Natural killer cell (primary cell): ENCODE measurements around the gene SSBP2. TPM values are rescaled to one million over a fixed set of nuclear protein-coding genes. Genes with fewer than 3 reads are reported as not detected.
A peak's percentile ranks its signal among the peaks of the same experiment; 100 is the strongest.
"Not testable (repeated sequence)": the region's sequence is repeated elsewhere in the genome, so short reads cannot be mapped to it uniquely, and the experiment has no call there.

Source experiments
- ATAC-seq, 3 donors: fragments of 150-1000 bp in 2 of 3; fragments of 200-7000 bp in 1 of 3; cut with Tn5 transposase; 1 replicate in 1 of 3; 2 replicates in 2 of 3; pipeline ENCODE4 v1.10.0; 2021; ENCODE audit warnings: mild to moderate bottlenecking in 2 of 3, moderate library complexity in 2 of 3
- DNase-seq, 2 donors: peaks; one replicate each; pipeline versions ENCODE4 v3.0.0 to v3.0.0-alpha.2; 2013 to 2021; ENCODE audit warnings: mixed read lengths in 1 of 2
- H3K27ac ChIP-seq: one replicate; pipeline ENCODE4 v1.5.1; 2013; ENCODE audit warnings: mild to moderate bottlenecking, low read length
- H3K27me3 ChIP-seq: one replicate; pipeline ENCODE4 v1.6.1; 2013; ENCODE audit warnings: low read length; ENCODE audit not compliant: control insufficient read depth, insufficient read depth
- H3K36me3 ChIP-seq: one replicate; pipeline ENCODE4 v1.6.1; 2013; ENCODE audit warnings: low read length; ENCODE audit not compliant: control insufficient read depth, insufficient read depth
- H3K4me1 ChIP-seq: one replicate; pipeline ENCODE4 v1.6.1; 2013; ENCODE audit warnings: low read length; ENCODE audit not compliant: control insufficient read depth, insufficient read depth
- H3K4me3 ChIP-seq: one replicate; pipeline ENCODE4 v1.5.1; 2013; ENCODE audit warnings: low read length
- H3K9me3 ChIP-seq: one replicate; pipeline ENCODE4 v1.6.1; 2013; ENCODE audit warnings: low read length; ENCODE audit not compliant: control insufficient read depth, insufficient read depth
- H3K27ac Mint-ChIP-seq, 2 donors: one replicate each; pipeline ENCODE4 v1.8.0; 2022; ENCODE audit warnings: mild to moderate bottlenecking in 2 of 2, mixed read lengths in 2 of 2, moderate library complexity in 1 of 2
- H3K27me3 Mint-ChIP-seq, 2 donors: one replicate each; pipeline ENCODE4 v1.8.0; 2022; ENCODE audit warnings: low read depth in 2 of 2, mixed read lengths in 2 of 2
- H3K36me3 Mint-ChIP-seq: one replicate; pipeline ENCODE4 v1.8.0; 2022; ENCODE audit warnings: mixed read lengths
- H3K4me1 Mint-ChIP-seq, 2 donors: one replicate each; pipeline ENCODE4 v1.8.0; 2022; ENCODE audit warnings: mixed read lengths in 2 of 2
- H3K4me3 Mint-ChIP-seq: one replicate; pipeline ENCODE4 v1.8.0; 2022; ENCODE audit warnings: mild to moderate bottlenecking, moderate library complexity, mixed read lengths
- H3K9me3 Mint-ChIP-seq, 2 donors: one replicate each; pipeline ENCODE4 v1.8.0; 2022; ENCODE audit warnings: mixed read lengths in 2 of 2
- WGBS: methylation state at CpG from one replicate; pipeline ENCODE4 v1.1.7; 2013; ENCODE audit warnings: missing lambda C conversion rate; ENCODE audit not compliant: insufficient coverage; 5-methylcytosine and 5-hydroxymethylcytosine counted together
- intact Hi-C: fragments of 100-400 bp; cut with micrococcal nuclease; formaldehyde crosslinking; loops from one replicate; pipeline ENCODE4 v1.14.2; 2022
- total RNA-seq, 4 donors: library from RNA; stranded (reverse); fragments of 120-200 nt in 1 of 4; gene quantifications; one replicate each; pipeline versions ENCODE4 v1.2.3 to v1.2.4, GENCODE V29; 2013 to 2022
- TF ChIP-seq, protein P1 (sequence below): fragments of 200-600 bp; IDR thresholded peaks from one replicate; pipeline ENCODE4 v1.8.0; 2022; ENCODE audit warnings: antibody characterized with exemption

SSBP2 gene
- total RNA-seq, 3 donors from 2014 or later (not counting 1 experiment from before 2014, with no cell fraction given): 13.1 to 17.3 (median 14.8) TPM

DNA sequence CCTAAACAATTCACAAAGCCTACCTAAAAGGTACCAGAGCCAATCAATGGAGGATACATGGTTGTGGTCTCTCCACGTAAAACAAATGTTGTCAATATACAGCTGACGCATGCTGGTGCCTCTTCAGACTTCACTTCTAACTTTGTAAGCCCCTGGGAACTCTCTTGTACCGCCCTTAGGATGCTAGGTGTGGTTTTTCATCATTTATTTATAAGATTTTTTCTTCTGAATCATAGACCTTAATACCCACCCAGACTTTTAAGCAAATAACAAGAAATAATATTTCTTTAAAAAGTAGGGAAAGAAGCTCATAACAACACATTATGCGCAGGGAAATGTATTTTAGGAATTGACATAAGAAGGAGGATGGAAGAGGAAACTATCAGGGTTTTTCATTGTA lies 33.0 kb downstream of the SSBP2 start:
- peaks cover 3% of the 10 kb centered on the region for H3K4me1 ChIP-seq
- 75% methylated on average over 1 of the region's 4 CpGs for WGBS
- no peaks in the 10 kb centered on the region for H3K9me3 Mint-ChIP-seq
- no peak overlapping the region for H3K4me3 ChIP-seq
- H3K27ac ChIP-seq: no peak overlapping the region
- no peaks in the 10 kb centered on the region for H3K27me3 Mint-ChIP-seq
- H3K27ac Mint-ChIP-seq: peak overlapping the region; percentile 2 to 27
- ATAC-seq (no peak), DNase-seq (no peak)
- H3K27me3 ChIP-seq: no peaks in the 10 kb centered on the region
- no peaks in the 10 kb centered on the region for H3K36me3 ChIP-seq
- TF ChIP-seq, protein P1, sequence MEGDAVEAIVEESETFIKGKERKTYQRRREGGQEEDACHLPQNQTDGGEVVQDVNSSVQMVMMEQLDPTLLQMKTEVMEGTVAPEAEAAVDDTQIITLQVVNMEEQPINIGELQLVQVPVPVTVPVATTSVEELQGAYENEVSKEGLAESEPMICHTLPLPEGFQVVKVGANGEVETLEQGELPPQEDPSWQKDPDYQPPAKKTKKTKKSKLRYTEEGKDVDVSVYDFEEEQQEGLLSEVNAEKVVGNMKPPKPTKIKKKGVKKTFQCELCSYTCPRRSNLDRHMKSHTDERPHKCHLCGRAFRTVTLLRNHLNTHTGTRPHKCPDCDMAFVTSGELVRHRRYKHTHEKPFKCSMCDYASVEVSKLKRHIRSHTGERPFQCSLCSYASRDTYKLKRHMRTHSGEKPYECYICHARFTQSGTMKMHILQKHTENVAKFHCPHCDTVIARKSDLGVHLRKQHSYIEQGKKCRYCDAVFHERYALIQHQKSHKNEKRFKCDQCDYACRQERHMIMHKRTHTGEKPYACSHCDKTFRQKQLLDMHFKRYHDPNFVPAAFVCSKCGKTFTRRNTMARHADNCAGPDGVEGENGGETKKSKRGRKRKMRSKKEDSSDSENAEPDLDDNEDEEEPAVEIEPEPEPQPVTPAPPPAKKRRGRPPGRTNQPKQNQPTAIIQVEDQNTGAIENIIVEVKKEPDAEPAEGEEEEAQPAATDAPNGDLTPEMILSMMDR: no peak
- intact Hi-C loops: no loop called here
- no peaks in the 10 kb centered on the region for H3K36me3 Mint-ChIP-seq
- no peaks in the 10 kb centered on the region for H3K9me3 ChIP-seq
- peaks cover 17 to 32% of the 10 kb centered on the region in 2 donors for H3K4me1 Mint-ChIP-seq
- H3K4me3 Mint-ChIP-seq: peak overlapping the region; percentile 4

- H3K27me3 ChIP-seq: no peaks in the 10 kb centered on the region
- no peaks in the 10 kb centered on the region for H3K36me3 ChIP-seq
- no peak overlapping the region for H3K4me3 ChIP-seq
- TF ChIP-seq, protein P1: no peak
- no peaks in the 10 kb centered on the region for H3K36me3 Mint-ChIP-seq
- H3K4me3 Mint-ChIP-seq: no peak overlapping the region
- H3K4me1 Mint-ChIP-seq: peaks cover 17 to 32% of the 10 kb centered on the region in 2 donors
- H3K27me3 Mint-ChIP-seq: no peaks in the 10 kb centered on the region
- no peak for ATAC-seq
- intact Hi-C loops: no loop called here
- no peak for DNase-seq
- no peak overlapping the region for H3K27ac ChIP-seq
- peaks cover 3% of the 10 kb centered on the region for H3K4me1 ChIP-seq
- no peak overlapping the region for H3K27ac Mint-ChIP-seq
- WGBS: 100% methylated on average over 1 of the region's 1 CpG
- no peaks in the 10 kb centered on the region for H3K9me3 ChIP-seq
- H3K9me3 Mint-ChIP-seq: no peaks in the 10 kb centered on the region
Observed at GRCh38 chr5:81717226-81717625, 33.7 kb downstream of the SSBP2 start.

DNA sequence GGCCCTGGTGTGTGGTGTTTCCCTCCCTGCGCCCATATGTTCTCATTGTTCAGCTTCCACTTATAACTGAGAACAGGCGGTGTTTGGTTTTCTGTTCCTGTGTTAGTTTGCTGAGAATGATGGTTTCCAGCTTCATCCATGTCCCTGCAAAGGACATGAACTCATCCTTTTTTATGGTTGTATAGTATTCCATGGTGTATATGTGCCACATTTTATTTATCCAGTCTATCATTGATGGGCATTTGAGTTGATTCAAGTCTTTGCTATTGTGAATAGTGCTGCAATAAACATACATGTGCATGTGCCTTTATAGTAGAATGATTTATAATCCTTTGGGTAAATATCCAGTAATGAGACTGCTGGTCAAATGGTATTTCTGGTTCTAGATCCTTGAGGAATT lies 36.8 kb downstream of the SSBP2 start:
- H3K4me3 Mint-ChIP-seq, DNase-seq, H3K27ac Mint-ChIP-seq, H3K27me3 Mint-ChIP-seq, H3K27ac ChIP-seq, H3K9me3 ChIP-seq, H3K9me3 Mint-ChIP-seq, H3K27me3 ChIP-seq, H3K36me3 Mint-ChIP-seq, H3K36me3 ChIP-seq, H3K4me3 ChIP-seq, H3K4me1 ChIP-seq, ATAC-seq, intact Hi-C loops: not testable (repeated sequence)
- peaks cover 11 to 16% of the 10 kb centered on the region in 2 donors for H3K4me1 Mint-ChIP-seq
- no CpG with 5 or more reads among the region's 2 CpGs for WGBS

DNA sequence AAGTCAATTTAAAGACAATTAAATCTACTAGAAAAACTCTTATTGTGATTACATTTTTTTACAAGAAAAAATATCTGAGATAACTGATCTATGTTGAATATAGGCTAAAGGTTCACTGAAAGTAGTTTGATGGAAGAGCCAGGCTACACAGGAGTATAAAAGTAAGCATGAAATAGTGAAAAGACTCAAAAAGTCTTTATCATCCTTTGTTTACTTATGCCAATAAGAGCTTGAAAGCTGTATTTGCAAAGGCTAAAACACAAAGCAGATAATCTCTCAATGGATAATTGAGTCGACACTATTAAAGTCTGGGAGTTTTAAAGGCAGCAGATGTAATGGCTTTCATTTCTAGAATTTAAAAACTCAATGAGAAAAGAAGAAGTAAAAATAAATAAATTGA lies 42.0 kb downstream of the SSBP2 start:
- TF ChIP-seq, protein P1: no peak
- WGBS: no CpG with 5 or more reads among the region's 1 CpG
- intact Hi-C loops: no loop called here
- Histone ChIP-seq H3K36me3 (no peaks in the 10 kb centered on the region), H3K9me3 (no peaks in the 10 kb centered on the region), H3K4me1 (no peaks in the 10 kb centered on the region), H3K27ac (no peak overlapping the region), H3K27me3 (no peaks in the 10 kb centered on the region), H3K4me3 (no peak overlapping the region)
- no peak for DNase-seq
- Mint-ChIP-seq H3K36me3 (no peaks in the 10 kb centered on the region), H3K4me1 (peaks cover 0 to 5% of the 10 kb centered on the region in 2 donors), H3K27me3 (no peaks in the 10 kb centered on the region), H3K9me3 (no peaks in the 10 kb centered on the region), H3K27ac (no peak overlapping the region), H3K4me3 (no peak overlapping the region)
- no peak for ATAC-seq
